ENCODE results near the gene CYP2B6. TPM values are rescaled to one million over a fixed set of nuclear protein-coding genes. Genes with fewer than 3 reads are reported as not detected.
"Not testable (repeated sequence)": the region's sequence is repeated elsewhere in the genome, so short reads cannot be mapped to it uniquely, and the experiment has no call there.

The CYP2B6 gene
- total RNA-seq, 1 donor from 2014 or later, result not detected

DNA sequence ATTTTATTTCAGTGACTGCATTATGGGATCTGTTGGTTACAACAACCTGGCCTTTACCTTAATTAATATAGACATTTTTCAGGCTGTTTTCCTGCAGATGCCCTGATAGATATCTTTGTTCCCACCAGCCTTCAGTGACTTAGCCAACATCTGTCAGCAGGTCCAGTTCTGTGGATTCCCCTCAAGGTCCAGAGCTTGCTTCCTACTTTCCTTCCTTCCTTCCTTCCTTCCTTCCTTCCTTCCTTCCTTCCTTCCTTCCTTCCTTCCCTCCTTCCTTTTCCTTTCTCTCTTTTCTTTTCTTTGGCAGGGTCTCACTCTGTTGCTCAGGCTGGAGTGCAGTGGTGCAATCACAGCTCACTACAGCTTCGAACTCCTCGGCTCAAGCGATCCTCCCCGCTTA, 14.4 kb upstream of the CYP2B6 start:
- intact Hi-C loops (cut with DNase I), result no loop called here
- DNase-seq (ENCODE audit: low spot score), result no peak

DNA sequence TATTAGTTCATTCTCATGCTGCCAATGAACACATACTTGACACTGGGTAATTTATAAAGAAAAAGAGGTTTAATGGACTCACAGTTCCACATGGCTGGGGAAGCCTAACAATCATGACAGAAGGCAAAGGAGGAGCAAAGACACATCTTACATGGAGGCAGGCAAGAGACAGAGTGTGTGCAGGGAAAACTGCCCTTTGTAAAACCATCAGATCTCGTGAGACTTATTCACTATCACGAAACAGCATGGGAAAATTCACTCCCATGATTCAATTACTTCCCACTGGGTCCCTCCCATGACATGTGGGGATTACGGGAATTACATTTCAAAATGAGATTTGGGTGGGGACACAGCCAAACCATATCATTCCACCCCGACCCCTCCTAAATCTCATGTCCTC, 11.3 kb upstream of the CYP2B6 start:
- intact Hi-C loops (cut with DNase I); DNase-seq (ENCODE audit: low spot score): not testable (repeated sequence)

DNA sequence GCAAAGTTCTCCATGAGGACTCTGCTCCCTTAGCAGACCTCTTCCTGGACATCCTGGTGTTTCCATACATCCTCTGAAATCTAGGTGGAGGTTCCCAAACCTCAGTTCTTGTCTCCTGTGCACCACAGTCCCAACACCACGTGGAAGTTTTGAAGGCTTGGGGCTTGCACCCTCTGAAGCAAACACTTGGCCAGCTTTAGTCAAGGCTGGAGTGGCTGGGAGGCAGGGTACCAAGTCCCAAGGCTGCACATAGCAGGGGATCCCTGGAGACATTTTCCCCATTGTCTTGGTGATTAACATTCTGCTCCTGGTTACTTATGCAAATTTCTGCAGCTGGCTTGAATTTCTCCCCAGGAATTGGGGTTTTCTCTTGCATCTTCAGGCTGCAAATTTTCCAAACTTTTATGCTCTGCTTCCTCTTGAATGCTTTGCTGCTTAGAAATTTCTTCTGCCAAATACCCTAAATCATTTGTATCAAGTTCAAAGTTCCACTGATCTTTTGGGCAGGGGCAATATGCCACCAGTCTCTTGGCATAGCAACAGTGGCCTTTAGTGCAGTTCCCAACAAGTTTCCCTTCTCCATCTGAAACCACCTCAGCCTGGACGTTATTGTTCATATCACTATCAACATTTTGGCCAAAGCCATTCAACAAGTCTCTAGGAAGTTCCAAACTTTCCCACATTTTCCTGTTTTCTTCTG, 10.2 kb upstream of the CYP2B6 start:
- intact Hi-C loops (cut with DNase I); DNase-seq (ENCODE audit: low spot score): not testable (repeated sequence)

DNA sequence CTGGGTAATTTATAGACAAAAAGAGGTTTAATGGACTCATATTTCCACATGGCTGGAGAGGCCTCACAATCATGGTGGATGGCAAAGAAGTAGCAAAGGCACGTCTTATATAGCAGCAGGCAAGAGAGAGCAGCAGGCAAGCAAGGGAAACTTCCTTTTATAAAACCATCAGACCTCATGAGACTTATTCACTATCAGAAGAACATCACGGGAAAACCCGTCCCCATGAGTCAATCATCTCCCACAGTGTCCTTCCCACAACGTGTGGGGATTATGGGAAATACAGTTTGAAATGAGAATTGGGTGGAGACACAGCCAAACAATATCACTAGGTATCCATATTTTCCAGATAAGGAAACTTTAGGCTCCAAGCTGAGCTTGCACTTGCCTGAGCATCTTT, 9.5 kb upstream of the CYP2B6 start:
- intact Hi-C loops (cut with DNase I), result no loop called here

DNA sequence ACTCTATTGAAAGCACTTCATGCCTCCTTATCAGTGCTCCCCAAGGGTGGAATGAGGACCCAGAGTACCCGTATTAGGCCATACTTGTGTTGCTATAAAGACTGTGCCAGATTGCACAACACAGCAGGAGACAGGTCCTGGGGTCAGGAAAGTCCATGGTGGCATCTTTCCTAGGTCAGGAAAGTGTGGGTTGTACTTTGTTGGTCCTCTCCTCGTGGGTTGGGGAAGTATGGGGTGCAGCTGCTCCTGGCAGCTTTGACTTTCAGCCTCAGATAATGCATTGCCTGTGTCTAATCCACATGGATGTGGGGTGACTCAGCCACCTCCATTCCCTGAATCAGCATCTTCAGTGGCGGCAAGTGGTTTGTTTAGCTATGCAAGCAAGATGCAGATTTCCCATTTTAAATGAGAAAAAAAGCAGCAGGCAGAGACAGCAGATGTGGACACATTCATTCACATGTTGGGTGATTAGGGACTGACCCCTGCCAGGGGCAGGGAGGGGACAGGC, 8.4 kb upstream of the CYP2B6 start:
- DNase-seq (ENCODE audit: low spot score), result no peak
- intact Hi-C loops (cut with DNase I), result no loop called here

More for the DNA sequence above, 9.5 kb upstream of the CYP2B6 start:
- DNase-seq (ENCODE audit: low spot score), result no peak

DNA sequence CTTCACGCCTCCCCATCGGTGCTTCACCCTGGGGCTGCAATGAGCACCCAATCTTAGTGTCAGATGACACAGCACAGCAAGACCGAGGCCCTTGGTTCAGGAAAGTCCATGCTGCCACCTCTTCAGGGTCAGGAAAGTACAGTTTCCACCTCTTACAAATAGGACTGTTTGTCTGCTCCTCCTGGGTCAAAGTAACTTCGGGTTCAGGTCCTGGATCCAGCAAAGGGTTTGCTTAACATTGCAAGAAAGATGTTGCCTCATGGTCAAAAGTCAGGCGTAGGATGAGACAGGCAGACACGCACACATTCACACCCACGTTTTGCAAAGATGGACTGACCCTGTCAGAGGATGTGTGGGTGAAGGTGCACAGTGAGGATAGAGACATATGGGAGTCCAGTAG, 1.6 kb upstream of the CYP2B6 start:
- intact Hi-C loops (cut with DNase I), result no loop called here

DNA sequence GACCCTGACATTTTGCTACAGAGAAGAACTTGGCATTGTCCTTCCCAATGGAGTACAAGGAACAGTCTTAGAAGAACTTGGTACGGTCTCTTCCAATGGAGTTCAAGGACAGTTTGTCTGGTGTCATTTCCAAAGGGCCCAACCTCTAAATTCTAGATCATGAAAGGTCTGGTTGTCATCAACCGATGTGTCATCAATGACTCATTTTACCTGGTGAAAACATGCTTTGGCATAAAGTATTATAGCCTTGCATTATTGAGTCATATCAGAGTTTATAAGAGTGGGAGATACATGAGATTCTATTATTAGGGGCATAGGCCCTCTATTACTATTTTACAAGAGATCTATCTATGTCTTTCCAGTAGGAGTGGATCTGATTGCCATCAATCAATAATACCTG, 4.3 kb downstream of the CYP2B6 start:
- DNase-seq (ENCODE audit: low spot score), result no peak
- intact Hi-C loops (cut with DNase I), result no loop called here

More for the DNA sequence above, 1.6 kb upstream of the CYP2B6 start:
- DNase-seq (ENCODE audit: low spot score), result no peak

DNA sequence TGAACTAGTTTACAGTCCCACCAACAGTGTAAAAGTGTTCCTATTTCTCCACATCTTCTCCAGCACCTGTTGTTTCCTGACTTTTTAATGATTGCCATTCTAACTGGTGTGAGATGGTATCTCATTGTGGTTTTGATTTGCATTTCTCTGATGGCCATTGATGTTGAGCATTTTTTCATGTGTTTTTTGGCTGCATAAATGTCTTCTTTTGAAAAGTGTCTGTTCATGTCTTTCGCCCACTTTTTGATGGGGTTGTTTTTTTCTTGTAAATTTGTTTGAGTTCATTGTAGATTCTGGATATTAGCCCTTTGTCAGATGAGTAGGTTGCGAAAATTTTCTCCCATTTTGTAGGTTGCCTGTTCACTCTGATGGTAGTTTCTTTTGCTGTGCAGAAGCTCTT, 7.9 kb downstream of the CYP2B6 start:
- intact Hi-C loops (cut with DNase I), result not testable (repeated sequence)

DNA sequence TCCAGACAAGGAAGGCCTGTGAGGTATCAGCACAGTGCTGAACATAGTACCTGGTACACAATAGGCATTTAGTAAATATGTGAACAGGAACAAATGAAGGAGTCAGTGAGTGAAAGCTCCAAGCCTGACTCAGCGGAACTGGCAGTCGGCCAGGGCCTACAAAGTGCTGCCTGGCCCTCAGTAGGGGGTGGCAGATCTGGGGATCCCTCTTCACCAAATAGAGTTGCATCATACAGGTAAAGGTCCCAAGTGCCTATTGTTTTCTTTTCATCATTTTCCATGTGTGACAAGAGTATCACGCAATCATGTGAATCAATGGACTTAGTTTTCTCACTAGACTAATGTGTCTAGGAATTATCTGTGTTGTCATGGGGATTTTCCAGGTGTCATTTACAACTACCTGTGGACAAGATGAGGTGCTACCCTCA, 9.2 kb downstream of the CYP2B6 start:
- no peak for DNase-seq (ENCODE audit: low spot score)
- intact Hi-C loops (cut with DNase I), result no loop called here

More for the DNA sequence above, 7.9 kb downstream of the CYP2B6 start:
- not testable (repeated sequence) for DNase-seq (ENCODE audit: low spot score)

DNA sequence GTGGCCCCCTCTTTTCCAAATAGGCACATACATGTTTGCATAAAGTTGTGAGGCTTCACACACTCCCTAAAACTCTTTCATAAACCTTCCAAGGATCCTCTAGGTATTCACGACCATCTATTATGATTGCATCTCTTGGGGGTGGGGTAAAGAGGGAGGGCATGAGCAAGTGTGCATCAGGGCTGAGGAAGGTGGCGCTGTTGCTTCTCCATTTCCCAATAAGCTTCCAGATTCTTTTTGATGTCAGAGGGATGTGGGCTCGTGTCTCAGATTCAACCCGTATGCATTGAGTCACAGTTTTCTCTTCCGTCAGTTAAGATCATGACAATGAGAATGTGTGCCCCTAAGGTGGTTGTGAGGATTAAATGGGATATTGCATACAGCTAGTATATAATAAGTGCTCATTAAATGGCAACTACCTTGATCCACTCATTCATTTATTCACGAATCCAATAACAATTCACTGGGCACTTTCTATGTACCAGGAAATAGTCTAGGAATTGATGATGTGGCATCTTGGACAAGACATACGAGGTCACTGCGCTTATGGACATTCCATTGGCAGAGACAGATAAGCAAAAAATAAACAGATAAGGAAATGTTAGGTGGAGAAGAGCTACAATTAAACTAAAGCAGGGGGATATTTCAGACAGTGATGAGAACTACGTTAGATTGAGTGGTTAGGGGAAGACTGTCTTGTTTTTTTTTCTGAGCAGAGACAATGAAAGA, 10.3 kb downstream of the CYP2B6 start:
- intact Hi-C loops (cut with DNase I), result no loop called here
- no peak for DNase-seq (ENCODE audit: low spot score)

DNA sequence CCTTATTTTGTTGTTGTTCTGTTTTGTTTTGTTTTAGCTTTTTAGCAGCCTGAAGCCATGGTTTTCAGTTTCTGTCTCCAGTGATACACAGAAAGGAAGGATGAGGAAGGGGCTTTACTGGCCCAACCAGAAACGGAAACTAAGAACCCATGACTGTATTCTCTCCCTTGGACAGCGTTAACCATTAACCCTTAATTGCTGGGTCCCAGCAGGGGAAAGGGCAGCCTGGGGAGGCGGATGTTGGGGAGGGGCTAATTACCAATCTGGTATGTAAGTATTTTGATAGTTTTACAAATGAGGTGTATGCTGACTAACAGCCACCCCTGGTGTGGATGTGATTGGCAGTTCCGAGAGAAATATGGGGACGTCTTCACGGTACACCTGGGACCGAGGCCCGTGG, 12.6 kb downstream of the CYP2B6 start:
- DNase-seq (ENCODE audit: low spot score); intact Hi-C loops (cut with DNase I): not testable (repeated sequence)

DNA sequence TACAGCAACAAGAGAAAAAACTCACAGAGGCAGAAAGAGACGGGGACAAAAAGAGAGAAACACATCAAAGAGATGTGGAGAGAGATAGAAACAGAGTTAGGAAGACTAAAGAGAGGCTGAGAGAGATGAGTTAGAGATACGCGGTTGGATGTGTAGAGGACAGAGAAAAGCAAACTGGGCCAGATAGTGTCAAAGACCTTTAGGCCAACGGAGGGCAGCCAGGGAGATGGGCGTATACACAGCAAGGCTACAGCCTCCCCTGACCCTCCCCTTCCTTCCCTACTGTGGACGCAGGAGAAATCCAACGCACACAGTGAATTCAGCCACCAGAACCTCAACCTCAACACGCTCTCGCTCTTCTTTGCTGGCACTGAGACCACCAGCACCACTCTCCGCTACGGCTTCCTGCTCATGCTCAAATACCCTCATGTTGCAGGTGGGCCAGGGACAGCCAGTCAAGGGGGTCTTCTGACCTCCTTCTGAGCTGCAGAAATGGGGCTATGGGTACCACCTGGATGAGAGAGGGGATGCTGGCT, 18.7 kb downstream of the CYP2B6 start:
- DNase-seq (ENCODE audit: low spot score), result no peak
- intact Hi-C loops (cut with DNase I), result no loop called here

DNA sequence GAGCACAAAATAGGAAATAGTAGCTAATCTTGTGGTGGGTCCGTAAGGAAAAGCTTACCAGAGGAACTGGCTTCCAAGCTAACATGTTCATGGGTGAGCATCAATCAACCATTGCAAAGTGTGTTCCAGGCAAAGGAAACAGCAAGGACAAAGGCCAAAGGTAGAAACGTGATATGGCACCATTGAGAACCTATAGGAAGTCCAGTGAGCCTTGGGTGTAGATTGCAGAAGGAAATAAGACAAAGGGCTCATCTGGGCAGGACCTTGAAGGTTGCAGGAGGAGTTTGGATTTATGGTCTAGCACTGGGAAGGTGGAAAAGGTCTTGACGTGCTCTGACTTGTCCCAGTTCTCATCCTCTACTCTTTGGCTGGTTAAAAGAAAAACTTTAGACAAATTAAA, 22.3 kb downstream of the CYP2B6 start:
- intact Hi-C loops (cut with DNase I), result no loop called here
- DNase-seq (ENCODE audit: low spot score), result no peak

DNA sequence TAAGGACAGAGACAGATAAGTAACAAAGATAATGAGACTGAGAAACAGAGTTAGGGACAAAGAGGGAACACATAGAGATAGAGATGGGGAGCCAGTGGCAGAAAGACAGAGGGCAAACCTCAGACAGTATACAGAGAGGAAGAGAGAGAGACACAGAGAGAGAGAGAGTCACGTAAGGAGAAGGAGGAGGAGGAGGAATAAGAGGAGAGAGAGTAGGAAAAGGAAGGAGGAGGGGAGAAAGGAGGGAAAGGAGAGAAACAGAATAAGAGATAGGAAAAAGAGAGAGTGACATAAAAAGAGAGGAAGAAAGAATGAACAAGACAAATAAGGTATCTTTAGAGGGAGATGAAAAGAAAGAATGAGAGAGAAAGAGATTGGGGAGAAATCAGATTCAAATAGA, 23.6 kb downstream of the CYP2B6 start:
- no peak for DNase-seq (ENCODE audit: low spot score)
- intact Hi-C loops (cut with DNase I), result no loop called here

DNA sequence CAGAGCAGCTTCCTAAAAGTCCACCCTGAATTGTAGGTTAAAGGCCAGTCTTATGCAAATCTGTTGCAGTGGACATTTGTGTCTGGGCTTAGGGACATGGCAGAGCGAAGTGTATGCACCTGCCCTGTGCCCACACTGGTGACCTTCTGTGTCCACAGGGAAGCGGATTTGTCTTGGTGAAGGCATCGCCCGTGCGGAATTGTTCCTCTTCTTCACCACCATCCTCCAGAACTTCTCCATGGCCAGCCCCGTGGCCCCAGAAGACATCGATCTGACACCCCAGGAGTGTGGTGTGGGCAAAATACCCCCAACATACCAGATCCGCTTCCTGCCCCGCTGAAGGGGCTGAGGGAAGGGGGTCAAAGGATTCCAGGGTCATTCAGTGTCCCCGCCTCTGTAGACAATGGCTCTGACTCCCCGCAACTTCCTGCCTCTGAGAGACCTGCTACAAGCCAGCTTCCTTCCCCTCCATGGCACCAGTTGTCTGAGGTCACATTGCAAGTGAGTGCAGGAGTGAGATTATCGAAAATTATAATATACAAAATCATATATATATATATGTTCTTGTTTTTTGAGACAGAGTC, 25.5 kb downstream of the CYP2B6 start:
- intact Hi-C loops (cut with DNase I), result no loop called here
- DNase-seq (ENCODE audit: low spot score), result no peak

DNA sequence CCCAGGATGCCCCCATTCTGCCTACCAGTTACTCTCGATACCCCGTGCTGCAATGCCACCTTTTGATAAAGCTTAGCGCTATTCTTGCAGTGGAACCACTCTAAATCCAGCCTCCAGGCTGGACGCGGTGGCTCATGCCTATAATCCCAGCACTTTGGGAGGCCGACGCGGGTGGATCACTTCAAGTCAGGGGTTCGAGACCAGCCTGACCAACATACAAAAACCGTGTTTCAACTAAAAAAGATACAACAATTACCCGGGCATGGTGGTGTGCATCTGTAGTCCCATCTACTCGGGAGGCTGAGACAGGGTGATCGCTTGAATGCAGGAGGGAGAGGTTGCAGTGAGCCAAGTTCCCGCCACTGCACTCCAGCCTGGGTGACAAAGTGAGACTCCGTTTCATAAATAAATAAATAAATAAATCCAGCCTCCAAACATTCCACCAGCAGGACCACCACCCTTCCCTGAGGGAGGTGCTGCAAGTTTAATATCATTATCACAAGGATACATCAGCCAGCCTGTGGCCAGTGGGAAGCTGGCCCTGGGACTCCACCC, 27.7 kb downstream of the CYP2B6 start:
- intact Hi-C loops (cut with DNase I), result no loop called here
- no peak for DNase-seq (ENCODE audit: low spot score)

DNA sequence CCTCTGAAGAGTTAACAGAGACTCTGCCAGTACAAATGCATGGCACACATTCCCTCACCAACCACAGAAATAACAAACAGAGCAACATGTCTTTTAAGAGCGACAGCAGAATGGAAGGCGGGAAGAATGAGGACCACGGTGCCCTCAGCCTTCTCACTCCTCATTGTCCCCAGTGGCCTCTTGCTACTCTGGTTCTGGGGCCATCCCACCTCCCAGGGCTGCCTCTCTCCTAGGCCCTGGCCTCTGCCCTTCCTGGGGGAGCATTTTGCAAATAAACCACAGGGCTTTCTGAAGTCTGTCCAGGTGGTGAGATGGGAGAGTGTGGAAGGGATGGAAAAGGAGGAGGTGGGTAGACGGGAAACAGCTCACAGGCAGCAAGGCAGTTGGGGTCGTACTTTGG, 28.3 kb downstream of the CYP2B6 start:
- intact Hi-C loops (cut with DNase I), result no loop called here
- no peak for DNase-seq (ENCODE audit: low spot score)

DNA sequence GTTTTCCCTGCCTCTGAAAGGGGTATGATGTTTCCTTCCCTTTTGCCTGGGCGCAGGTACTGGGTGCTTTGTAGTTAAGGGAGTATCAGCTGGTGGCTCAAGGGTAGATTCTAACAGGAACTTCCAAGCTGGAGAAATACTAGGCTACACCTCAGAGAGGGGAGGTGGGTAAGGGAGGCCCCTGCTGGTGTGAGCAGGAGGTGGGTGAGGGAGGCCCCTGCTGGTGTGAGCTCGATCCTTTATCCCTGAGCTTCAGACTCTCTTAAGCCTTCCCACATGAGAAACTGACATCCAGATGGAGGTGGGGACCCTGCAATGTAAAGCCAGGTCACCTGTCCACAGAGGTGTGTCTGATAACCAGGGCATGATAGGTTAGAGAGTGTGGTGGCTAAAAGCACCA, 32.1 kb downstream of the CYP2B6 start:
- intact Hi-C loops (cut with DNase I), result no loop called here
- DNase-seq (ENCODE audit: low spot score), result no peak

DNA sequence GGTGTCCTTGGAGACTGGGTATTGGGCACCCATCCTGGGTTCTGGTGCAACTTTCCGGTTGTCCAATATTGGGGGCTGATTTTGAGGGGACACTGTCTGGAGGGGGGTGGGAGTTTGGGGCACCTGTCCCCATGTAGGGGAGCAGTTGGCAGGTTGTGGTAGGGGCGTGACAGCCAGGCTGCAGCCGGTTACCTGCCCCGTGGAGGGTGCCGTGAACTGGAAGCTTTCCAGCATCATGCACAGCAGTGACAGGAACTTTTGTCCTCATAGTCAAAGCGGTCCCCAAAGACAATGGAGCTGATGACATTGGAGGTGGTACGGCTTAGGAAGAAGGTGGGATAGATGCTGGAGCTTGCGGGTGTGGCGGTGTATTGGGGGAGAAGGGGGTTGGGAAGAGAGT, 34.3 kb downstream of the CYP2B6 start:
- DNase-seq (ENCODE audit: low spot score), result no peak
- intact Hi-C loops (cut with DNase I), result no loop called here

DNA sequence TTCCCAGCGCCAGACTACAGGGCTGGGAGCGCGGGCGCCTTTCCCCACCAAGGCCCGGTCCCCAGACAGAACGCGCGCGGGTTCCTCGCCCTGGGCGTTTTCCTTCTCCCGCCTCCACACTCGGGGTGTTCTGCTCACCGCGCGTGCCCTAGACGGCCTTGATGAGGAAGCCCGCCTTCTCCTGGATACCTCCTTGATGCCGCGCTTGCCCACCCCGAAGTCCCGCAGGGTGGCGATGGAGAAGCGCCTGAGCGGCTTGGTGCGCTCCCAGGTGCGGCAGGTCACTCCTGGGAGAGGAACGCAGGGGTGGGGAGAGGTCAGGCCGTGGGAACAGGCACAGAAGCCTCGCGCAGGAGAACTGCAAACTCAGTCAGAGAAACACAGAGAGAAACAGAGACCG, 34.8 kb downstream of the CYP2B6 start:
- intact Hi-C loops (cut with DNase I), result no loop called here
- DNase-seq (ENCODE audit: low spot score), result no peak

All from cardiac septum (tissue), 1 donor.